HG03045 (cell line): ENCODE measurements around the gene VRK1.
"Not testable (repeated sequence)": the region's sequence is repeated elsewhere in the genome, so short reads cannot be mapped to it uniquely, and the experiment has no call there.

ENCODE experiments used
- ATAC-seq: cut with Tn5 transposase; IDR thresholded peaks from one replicate; pipeline ENCODE4 v1.9.1; 2021; ENCODE audit warnings: mild to moderate bottlenecking, moderate library complexity; ENCODE audit not compliant: unreplicated experiment

Gene VRK1, protein sequence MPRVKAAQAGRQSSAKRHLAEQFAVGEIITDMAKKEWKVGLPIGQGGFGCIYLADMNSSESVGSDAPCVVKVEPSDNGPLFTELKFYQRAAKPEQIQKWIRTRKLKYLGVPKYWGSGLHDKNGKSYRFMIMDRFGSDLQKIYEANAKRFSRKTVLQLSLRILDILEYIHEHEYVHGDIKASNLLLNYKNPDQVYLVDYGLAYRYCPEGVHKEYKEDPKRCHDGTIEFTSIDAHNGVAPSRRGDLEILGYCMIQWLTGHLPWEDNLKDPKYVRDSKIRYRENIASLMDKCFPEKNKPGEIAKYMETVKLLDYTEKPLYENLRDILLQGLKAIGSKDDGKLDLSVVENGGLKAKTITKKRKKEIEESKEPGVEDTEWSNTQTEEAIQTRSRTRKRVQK

DNA sequence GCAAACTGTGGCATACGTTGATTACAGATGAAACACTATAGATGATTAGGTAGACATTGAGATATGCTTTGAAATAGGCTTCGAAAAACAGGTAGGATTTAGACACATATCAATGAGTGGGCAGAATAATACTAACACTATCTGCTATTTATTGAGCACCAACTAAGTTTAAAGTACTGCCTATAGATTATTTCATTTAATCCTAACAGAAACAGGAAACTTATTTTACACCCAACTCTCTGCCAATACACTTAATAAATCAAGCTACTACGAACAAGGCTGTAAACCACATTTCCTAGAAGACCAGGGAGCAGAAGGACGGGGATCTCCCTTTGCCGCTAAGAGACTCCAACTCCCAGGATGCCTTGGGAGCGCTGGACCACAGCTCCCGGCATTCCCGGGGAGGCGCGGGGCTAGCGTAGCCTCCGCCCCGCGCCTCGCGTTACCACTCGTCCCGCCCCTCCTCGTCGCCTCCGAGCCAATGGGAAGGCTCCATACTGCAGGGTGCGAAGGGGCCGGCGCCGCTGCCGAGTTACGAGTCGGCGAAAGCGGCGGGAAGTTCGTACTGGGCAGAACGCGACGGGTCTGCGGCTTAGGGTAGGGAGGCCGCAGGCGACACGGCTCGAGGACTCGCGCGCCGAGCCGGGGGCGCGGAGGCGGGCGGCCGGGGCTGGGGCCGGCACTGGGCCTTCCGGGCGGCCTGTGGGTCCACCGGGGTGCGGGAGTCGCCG, at the start of gene VRK1:
Gene VRK1 (plus strand): TSS at position 532 of the 731 bp plus-strand sequence. CDS start 36,090 bp downstream, outside the sequence.
- ATAC-seq, result peak; percentile 99

DNA sequence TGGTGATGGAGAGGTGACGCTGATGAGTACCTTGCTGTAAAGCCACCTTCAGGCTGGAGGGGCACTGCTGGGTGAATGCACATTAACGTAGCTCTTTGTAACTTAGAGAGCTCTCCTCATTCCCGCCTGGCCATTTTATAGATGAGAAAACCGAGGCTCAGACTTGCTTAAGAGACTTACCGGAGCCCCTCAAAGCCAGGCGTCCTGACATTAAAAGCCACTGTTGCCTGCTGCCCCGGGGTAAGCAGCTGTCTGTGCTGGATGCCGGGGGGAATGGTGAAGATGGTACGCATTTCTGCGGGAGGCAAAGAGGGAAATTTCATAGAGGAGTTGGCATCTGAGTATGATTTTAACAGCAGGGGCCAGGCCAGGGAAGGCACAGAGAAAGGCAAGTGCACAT, 49.6 kb upstream of the VRK1 start:
- no peak for ATAC-seq

DNA sequence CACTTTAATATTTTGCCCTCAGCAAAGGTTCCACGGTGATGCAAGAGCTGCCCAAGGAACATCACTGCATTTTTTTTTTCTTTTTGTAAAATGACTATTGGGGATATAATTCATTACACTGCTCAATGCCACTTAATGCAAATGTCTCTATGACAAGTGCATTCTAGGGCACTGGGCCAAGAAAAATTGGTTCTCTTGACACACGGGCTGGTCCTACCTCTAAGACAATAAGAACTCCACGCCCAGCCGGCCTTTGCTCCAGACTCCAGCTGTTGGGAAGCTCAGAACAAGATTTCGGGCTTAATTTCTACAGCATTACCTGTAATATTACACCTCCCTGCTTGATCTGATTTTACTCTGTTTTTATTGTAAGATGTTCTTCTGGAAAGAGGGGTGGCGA, 48.8 kb upstream of the VRK1 start:
- ATAC-seq, result no peak

DNA sequence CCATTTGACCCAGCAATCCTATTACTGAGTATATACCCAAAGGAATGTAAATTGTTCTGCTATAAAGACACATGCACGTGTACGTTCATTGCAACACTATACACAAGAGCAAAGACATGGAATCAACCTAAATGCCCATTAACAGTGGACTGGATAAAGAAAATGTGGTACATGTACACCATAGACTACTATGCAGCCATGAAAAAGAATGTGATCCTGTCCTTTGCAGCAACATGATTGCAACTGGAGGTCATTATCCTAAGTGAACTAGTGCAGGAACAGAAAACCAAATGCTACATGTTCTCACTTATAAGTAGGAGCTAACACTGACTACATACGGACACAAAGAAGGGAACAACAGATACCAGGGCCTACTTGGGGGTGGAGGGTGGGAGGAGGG, 45.7 kb upstream of the VRK1 start:
- no peak for ATAC-seq

DNA sequence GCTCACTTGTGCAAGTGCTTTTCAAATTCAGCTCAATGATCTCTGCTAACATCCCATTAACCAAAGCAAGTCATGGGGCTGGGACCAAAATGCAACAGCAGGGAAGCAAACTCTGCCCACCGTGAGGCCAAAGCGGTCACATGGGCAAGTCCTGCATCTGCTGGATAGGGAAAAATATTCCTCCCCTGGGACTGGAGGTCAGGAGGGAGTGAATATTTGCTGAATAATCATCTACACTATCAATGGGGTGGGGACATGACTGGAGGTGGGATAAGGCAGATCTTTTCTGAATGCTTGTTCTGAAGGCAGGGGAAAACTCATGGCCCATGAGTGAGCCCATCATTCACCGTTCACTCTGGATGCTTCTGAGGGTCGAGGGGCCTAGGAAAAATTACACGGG, 45.1 kb upstream of the VRK1 start:
- ATAC-seq, result no peak

DNA sequence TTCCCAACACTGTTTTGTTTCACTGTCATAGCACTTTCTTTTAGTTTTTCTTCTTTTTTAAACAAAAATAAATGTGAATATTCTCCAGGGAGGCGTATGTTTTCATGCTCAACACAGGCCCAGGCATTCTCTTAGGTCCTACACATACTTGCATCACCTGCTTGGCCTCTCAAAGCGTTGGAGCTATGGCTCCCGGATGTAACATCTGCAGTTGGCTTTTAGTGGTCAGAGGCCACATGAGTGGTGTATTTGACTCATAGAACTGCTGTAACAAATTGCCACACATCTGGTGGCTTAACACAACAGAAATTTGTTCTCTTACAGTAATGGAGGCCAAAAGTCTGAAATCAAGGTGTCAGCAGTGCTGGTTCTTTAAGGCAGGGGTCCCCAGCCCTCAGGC, 44.6 kb upstream of the VRK1 start:
- ATAC-seq, result no peak

DNA sequence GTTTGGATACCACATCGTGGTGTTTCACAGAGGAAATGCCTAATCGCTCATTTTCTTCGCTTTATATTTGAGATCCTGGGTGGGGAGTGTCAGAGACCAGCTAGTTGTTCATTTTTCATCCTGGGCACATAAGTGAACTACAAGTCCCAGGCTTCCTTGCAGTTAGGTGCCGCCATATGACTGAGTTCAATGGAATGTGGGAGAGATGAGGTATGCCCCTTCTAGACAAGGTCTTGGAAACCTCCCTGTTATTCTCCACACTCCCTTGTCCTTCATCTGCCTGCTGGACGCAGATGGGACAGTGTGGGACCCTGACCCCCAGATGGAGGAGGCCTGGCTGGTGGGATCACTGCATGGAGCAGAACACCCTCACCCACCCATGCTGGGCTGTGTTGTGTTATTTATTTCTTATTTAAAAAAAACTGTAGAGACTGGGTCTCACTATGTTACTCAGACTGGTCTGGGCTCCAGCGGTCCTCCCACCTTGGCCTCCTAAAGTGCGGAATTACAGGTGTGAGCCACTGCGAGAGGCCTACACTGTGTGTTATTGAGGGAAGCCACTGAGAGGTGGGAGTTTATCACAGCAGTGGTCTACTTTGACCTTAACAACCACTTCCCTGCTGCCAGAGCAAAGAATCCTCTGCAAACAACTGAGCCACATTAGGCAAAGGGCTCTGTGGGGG, 42.9 kb upstream of the VRK1 start:
- ATAC-seq, result no peak

DNA sequence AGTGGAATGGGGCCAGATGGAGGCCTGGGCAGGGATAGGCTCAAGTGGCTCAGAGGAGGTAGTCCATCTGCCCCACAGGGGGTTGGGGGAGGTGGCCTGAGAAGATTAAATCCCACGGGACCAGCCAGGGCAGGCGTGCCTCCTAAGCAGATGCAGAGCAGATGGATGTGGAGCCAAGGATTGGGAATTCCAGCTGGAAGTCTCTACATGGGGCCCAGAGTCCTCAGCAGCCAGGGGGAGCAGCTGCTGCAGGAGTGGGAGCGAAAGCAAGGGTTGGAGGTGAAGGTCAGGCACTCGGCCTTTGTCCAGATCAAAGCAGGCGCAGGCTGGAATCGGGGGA, 42.4 kb upstream of the VRK1 start:
- no peak for ATAC-seq

DNA sequence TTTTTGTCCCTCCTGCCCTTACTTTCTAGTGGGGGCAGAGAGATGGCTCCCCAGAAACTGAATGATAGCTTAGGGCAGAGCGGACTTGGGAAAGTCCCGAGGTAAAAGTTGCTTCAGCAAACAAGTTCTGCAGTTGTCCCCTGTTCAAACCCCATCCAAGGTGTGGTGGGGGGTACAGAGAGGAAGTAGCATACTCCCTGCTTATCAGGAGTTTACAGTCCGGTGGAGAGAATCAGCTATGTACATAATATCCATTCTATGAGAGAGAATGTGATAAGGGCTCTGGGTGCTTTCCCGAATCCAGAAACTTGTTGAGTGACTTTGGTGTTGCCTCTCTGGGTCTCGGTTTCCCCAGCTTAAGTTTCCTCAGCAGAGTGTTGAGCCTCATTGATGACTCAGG, 40.4 kb upstream of the VRK1 start:
- ATAC-seq, result no peak

DNA sequence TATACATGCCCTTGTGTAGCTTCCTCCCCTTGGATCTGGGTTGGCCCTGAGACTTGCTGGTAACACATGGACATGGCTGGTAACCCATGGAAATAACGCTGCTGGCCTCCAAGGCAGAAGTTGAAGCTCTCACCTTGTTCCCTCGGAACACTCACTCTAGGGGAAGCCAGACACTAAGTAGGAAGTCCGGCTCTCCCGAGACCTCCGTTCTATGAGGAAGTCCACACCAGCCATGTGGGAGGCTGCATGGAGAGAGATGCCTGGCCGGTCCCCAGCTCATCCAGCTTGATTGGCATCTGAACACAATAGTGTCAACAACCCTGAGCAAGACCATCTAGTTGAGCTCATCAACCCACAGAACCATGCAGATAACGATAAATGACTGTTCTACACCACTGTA, 39.7 kb upstream of the VRK1 start:
- no peak for ATAC-seq

DNA sequence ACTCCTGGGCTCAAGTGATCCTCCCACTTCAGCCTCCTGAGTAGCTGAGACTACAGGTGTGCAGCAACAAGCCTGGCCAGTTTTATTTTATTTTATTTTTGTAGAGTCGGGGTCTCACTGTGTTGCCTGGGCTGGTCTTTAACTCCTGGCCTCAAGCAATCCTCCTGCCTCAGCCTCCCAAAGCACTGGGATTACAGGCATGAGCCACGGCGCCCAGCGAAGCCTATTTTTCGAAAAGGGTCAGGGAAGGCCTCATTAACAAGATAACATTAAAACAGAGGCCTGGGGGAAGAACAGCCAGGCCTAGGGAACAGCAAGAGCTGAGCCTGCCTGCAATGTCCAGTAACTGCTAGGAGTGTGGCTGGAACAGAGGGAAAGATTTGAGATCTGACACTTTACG, 36.1 kb upstream of the VRK1 start:
- no peak for ATAC-seq

DNA sequence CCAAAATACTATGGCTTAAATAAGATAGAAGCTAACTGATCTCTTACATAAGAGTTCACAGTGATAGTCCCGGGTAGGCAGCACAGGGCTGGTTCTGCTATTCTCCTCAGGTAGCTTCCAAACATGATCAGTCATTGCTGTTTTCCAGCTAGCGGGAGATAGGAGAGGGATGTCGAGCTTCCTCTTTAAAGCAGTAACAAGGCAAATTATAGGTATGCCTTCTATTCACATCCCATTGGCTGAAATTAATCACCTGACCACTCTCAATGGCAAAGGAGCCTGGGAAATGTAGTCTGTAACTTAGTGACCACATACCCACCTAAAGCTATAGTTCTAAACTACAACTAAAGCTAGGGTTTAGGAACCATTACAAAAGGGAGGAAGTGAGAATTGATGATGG, 34.5 kb upstream of the VRK1 start:
- ATAC-seq, result peak; percentile 59

DNA sequence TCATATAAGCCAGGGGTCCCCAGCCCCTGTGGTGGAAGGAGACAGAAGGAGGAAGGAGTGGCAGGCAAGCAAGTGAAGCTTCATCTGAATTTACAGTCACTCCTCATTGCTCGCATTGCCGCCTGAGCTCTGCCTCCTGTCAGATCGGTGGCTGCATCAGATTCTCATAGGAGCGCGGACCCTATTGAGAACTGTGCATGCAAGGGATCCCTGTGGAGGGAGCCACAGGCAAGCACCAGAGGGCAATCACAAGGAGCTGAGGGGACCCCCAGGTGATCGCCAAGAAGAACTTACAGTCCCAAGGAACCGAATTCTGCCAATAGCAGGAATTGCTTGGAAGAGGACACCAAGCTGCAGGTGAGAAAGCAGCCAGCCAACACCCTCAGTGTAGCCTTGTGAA, 33.2 kb upstream of the VRK1 start:
- ATAC-seq, result no peak

DNA sequence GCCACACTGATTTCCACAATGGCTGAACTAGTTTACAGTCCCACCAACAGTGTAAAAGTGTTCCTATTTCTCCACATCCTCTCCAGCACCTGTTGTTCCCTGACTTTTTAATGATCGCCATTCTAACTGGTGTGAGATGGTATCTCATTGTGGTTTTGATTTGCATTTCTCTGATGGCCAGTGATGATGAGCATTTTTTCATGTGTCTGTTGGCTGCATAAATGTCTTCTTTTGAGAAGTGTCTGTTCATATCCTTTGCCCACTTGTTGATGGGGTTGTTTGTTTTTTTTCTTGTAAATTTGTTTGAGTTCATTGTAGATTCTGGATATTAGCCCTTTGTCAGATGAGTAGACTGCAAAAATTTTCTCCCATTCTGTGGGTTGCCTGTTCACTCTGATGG, 32.0 kb upstream of the VRK1 start:
- ATAC-seq, result not testable (repeated sequence)

DNA sequence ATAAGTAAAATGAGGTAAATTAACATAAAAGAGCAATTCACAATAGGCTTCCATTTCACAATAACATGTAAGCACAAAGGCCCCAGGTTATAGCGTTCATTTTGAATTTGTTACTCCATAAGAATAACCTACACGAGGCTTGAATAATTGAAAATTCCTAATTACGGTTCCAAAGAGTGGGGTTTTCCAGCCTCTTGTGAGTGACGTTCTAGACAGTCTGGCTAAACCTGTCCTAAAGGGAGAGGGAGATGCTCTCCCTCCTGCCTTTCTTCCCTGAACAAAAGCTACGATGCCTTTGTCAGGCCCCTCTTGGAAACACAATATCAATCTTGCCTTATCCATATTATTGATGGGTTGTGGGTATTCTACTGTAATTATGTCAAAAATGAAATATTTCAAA, 24.3 kb upstream of the VRK1 start:
- ATAC-seq, result no peak

DNA sequence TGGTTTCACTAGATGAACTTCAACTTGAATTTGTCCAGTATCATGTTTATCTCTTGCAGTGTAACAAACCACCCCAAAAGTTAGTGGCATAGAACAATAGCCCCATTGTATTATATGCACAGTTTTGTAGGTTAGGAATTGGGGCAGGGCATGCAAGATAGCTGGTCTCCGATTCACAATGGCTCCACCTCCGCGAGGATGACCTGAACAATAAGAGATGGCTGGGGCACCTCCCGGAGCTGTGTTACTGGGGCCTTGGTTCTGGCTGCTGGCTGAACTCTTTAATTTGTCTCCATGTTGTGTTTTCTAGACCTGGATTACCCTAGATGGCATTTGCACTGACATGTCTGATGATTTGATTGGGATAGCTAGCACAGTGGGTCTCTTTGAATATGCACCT, 20.4 kb upstream of the VRK1 start:
- ATAC-seq, result no peak

DNA sequence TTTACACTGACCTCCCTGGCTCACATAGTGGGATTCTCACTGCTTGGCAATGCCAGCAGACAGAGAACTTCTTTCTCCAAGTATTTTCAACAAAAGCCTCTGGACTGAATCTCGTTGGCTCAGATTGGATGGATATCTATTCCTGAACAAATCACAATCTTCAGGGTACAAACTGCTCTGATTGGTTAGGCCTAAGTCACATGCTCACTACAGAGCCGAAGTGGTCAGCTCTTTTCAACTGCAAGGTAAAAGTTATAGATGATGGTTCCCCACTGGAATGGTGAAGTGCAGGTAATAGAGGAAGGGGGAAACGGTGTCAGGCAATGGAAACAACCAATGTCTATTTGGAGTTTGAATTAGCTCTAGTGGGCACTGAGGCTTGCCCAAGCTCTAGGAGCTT, 16.7 kb upstream of the VRK1 start:
- no peak for ATAC-seq

DNA sequence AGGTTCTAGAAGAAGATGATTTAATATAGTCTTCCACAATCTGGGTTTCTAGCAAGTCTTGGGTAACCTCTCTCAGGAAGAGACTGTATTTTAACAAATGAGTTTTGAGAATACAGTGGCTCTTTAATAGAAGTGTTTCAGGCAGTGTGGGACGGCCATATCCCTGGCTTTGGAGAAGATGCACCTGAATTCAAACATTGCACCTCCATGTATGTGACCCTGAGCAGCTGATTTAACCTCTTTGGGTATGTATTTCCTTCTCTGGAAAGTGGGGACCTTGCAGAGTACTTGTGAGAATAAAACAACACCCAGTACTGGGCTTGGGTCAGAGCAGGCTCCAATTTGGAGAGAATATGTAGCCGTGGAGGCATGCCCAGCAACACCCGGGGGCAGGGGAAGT, 15.8 kb upstream of the VRK1 start:
- no peak for ATAC-seq

DNA sequence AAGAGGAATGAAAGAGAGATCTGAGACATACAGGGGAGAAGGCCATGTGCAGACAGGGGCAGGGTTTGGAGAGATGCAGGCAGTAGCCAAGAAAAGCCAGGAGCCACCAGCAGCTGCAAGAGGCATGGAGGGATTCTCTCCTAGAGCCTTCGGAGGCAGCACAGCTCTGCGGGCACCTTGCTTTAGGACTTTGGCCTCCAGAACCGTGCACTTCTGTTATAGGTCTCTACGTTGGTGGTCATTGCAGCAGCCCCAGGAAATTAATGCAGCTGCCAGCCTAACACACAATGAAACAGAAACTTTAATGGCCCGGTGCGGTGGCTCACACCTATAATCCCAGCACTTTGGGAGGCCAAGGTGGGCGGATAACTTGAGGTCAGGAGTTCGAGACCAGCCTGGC, 14.7 kb upstream of the VRK1 start:
- no peak for ATAC-seq

DNA sequence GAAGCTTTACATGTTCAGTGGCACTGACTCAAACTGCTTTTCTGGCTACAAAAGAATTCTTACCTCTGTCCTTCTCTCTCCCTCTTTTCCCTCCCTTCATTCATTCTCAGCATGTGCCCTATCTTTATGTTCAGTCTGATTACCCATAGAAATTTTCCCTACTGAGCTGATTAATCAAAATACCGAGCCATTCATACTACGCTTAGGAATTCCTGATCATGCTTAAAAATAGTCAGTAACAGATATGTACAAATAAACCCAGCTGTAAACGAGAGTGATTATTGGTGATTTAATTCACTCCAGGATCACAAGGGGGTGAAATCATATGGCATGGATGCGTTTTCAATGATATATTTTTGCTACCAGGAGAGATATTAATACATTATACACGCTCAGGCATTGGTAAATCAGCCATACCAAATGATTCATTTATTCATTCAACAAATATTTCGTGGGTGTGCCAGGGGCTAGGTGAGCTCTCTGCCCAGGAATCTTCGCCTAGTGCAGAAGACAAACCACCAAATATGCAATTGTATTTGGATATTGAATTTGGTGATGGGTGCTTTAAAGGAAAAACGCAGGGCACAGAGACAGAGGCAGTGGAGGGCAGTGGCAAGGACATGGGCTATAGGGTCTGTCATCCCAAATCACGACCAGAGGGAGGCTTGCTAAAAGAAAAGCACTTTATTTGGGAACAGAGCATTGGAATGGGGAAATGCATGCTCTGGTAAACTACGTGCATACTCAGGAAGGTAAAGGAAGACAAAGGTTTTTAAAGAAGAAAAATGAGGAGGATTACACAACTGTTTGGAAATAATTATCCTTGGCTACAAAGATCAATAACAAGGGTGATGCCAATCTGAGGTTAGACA, 13.9 kb upstream of the VRK1 start:
- ATAC-seq, result no peak

DNA sequence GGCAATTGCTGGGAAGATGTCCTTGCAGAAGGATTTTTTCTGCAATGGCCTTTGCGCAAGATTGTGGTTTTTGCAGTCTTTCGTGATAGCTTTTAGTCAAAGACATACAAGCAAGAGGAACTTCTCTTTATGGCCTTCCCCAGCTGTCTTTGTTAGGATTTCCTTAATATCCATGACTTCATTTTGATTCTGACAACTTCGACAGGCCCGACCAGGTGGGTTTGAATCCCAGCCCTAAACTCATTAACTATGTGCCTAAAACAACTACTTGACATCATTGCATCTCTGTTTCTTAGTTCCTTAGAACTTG, 13.3 kb upstream of the VRK1 start:
- no peak for ATAC-seq
